HG03565 (cell line): ENCODE data around the gene TACC3.

Experiments used
- ATAC-seq: cut with Tn5 transposase; IDR thresholded peaks from one replicate; pipeline ENCODE4 v1.9.1; 2021; ENCODE audit warnings: mild to moderate bottlenecking, moderate library complexity; ENCODE audit not compliant: unreplicated experiment

TACC3 gene

GRCh38 chr4:1758306-1759121 is 37.2 kb downstream of the TACC3 start:
- no peak for ATAC-seq

GRCh38 chr4:1759170-1759817 is 38.0 kb downstream of the TACC3 start:
- no peak for ATAC-seq

GRCh38 chr4:1759818-1760223 is 38.5 kb downstream of the TACC3 start:
- ATAC-seq = no peak

GRCh38 chr4:1760521-1761071 is 39.3 kb downstream of the TACC3 start:
- no peak for ATAC-seq

GRCh38 chr4:1761130-1761689 is 39.9 kb downstream of the TACC3 start:
- ATAC-seq = no peak

GRCh38 chr4:1762264-1763010 is 41.1 kb downstream of the TACC3 start:
- ATAC-seq = no peak

- ATAC-seq = no peak
Observed at GRCh38 chr4:1763070-1763549, 41.8 kb downstream of the TACC3 start.

GRCh38 chr4:1763550-1764080 is 42.3 kb downstream of the TACC3 start:
- ATAC-seq = no peak

GRCh38 chr4:1764670-1765069 is 43.3 kb downstream of the TACC3 start:
- no peak for ATAC-seq

GRCh38 chr4:1765409-1766072 is 44.2 kb downstream of the TACC3 start:
- ATAC-seq = no peak

- no peak for ATAC-seq
Observed at GRCh38 chr4:1766106-1767060, 45.1 kb downstream of the TACC3 start.

- no peak for ATAC-seq
Observed at GRCh38 chr4:1767061-1767769, 45.9 kb downstream of the TACC3 start.

GRCh38 chr4:1767770-1768366 is 46.5 kb downstream of the TACC3 start:
- no peak for ATAC-seq

- ATAC-seq = no peak
Observed at GRCh38 chr4:1768367-1769034, 47.2 kb downstream of the TACC3 start.

GRCh38 chr4:1769692-1770091 is 48.4 kb downstream of the TACC3 start:
- ATAC-seq = no peak

GRCh38 chr4:1770245-1770644 is 48.9 kb downstream of the TACC3 start:
- no peak for ATAC-seq

GRCh38 chr4:1770791-1771231 is 49.5 kb downstream of the TACC3 start:
- ATAC-seq = no peak
